HepG2 (cell line): ENCODE results near the gene B4GALT2. TPM values are rescaled to one million over a fixed set of nuclear protein-coding genes. Genes with fewer than 3 reads are reported as not detected.

ENCODE experiments used
- DR1 ChIP-seq: sonication (generic); formaldehyde crosslinking; IDR thresholded peaks from 2 replicates; pipeline ENCODE4 v1.8.0; 2021; ENCODE audit warnings: mild to moderate bottlenecking, missing genetic modification reagents, inconsistent platforms
- GABPB1 ChIP-seq: IDR thresholded peaks from 2 replicates; pipeline ENCODE4 v1.6.1; 2016; ENCODE audit warnings: mild to moderate bottlenecking, missing genetic modification reagents, moderate library complexity, missing compliant biosample characterization
- KDM3A ChIP-seq: IDR thresholded peaks from 2 replicates; pipeline ENCODE4 v1.6.1; 2018; ENCODE audit warnings: low read depth, missing compliant biosample characterization
- KIAA2018 ChIP-seq: sonication (generic); formaldehyde crosslinking; IDR thresholded peaks from 2 replicates; pipeline ENCODE4 v1.5.0; 2020; ENCODE audit warnings: mild to moderate bottlenecking, missing genetic modification reagents, borderline replicate concordance
- MYNN ChIP-seq: sonication (generic); formaldehyde crosslinking; IDR thresholded peaks from 2 replicates; pipeline ENCODE4 v1.4.0; 2020; ENCODE audit warnings: mild to moderate bottlenecking, low read depth, missing genetic modification reagents
- PAF1 ChIP-seq: IDR thresholded peaks from 2 replicates; pipeline ENCODE4 v1.6.1; 2016; ENCODE audit warnings: missing genetic modification reagents, missing compliant biosample characterization
- PRDM15 ChIP-seq: sonication (generic); formaldehyde crosslinking; IDR thresholded peaks from 2 replicates; pipeline ENCODE4 v1.4.0; 2020; ENCODE audit warnings: missing genetic modification reagents
- RBFOX2 ChIP-seq: fragments of 200-400 bp; formaldehyde crosslinking; IDR thresholded peaks from 2 replicates; pipeline ENCODE4 v1.6.1; 2017; ENCODE audit warnings: low read depth, mild to moderate bottlenecking, low read length
- SPEN ChIP-seq: sonication (generic); formaldehyde crosslinking; IDR thresholded peaks from 2 replicates; pipeline ENCODE4 v1.5.1; 2020; ENCODE audit warnings: low read depth, mild to moderate bottlenecking, missing genetic modification reagents
- TOE1 ChIP-seq: sonication (generic); formaldehyde crosslinking; IDR thresholded peaks from 2 replicates; pipeline ENCODE4 v1.4.0; 2020; ENCODE audit warnings: mild to moderate bottlenecking, missing genetic modification reagents
- ZMYM2 ChIP-seq: sonication (generic); formaldehyde crosslinking; IDR thresholded peaks from 2 replicates; pipeline ENCODE4 v1.8.0; 2022; ENCODE audit warnings: mild to moderate bottlenecking, missing genetic modification reagents
- ZNF230 ChIP-seq: sonication (generic); formaldehyde crosslinking; IDR thresholded peaks from 2 replicates; pipeline ENCODE4 v1.4.0; 2020; ENCODE audit warnings: mild to moderate bottlenecking, missing genetic modification reagents
- ZNF616 ChIP-seq: sonication (generic); formaldehyde crosslinking; IDR thresholded peaks from 2 replicates; pipeline ENCODE4 v1.5.0; 2020; ENCODE audit warnings: low read depth, mild to moderate bottlenecking, missing genetic modification reagents
- polyA plus RNA-seq, 8 experiments: library from polyadenylated mRNA; depleted of rRNA in 3 of 8; stranded (reverse) in 7 of 8; unstranded in 1 of 8; fragments of >200 nt; fragmentation: Illumina TruSeq in 4 of 8; extraction: Trizol in 4 of 8; gene quantifications; 2 replicates each; pipeline versions ENCODE4 v1.2.1 to v1.2.3, GENCODE V29; 2011 to 2016; ENCODE audit warnings: low read depth in 4 of 8, missing spikeins in 1 of 8, mixed read lengths in 1 of 8; ENCODE audit not compliant: insufficient read depth in 1 of 8
- total RNA-seq, 5 experiments: library from RNA; depleted of rRNA; stranded (reverse); fragments of >200 nt; fragmentation: Illumina TruSeq; extraction: Trizol; gene quantifications; 2 replicates each; pipeline ENCODE4 v1.2.3, GENCODE V29; 2016; ENCODE audit warnings: low read depth in 1 of 5
- TF ChIP-seq, protein P1 (sequence below): sonication (generic); formaldehyde crosslinking; IDR thresholded peaks from 2 replicates; pipeline ENCODE4 v1.4.0; 2020; ENCODE audit warnings: low read depth, missing genetic modification reagents

Gene B4GALT2
- total and polyA plus RNA-seq, 2 of the 13 experiments (the other 11 are each of a cell fraction or from before 2014, with no cell fraction given) = 41.9 to 78.0 TPM

GRCh38 chr1:43975249-43975961 is 3.6 kb upstream of the B4GALT2 start (continued):
- TF ChIP-seq KIAA2018 (no peak), ZMYM2 (no peak), PAF1 (CRISPR knock-in tag) (no peak), PRDM15 (CRISPR knock-in tag) (peak; percentile 90), ZNF616 (CRISPR knock-in tag) (no peak), RBFOX2 (no peak), MYNN (CRISPR knock-in tag) (no peak), ZNF230 (CRISPR knock-in tag) (no peak), GABPB1 (CRISPR knock-in tag) (no peak), KDM3A (CRISPR knock-in tag) (no peak), SPEN (no peak), TOE1 (CRISPR knock-in tag) (no peak), DR1 (CRISPR knock-in tag) (peak; percentile 56; the same call in 1 of the 2 replicates)
- TF ChIP-seq, protein P1, sequence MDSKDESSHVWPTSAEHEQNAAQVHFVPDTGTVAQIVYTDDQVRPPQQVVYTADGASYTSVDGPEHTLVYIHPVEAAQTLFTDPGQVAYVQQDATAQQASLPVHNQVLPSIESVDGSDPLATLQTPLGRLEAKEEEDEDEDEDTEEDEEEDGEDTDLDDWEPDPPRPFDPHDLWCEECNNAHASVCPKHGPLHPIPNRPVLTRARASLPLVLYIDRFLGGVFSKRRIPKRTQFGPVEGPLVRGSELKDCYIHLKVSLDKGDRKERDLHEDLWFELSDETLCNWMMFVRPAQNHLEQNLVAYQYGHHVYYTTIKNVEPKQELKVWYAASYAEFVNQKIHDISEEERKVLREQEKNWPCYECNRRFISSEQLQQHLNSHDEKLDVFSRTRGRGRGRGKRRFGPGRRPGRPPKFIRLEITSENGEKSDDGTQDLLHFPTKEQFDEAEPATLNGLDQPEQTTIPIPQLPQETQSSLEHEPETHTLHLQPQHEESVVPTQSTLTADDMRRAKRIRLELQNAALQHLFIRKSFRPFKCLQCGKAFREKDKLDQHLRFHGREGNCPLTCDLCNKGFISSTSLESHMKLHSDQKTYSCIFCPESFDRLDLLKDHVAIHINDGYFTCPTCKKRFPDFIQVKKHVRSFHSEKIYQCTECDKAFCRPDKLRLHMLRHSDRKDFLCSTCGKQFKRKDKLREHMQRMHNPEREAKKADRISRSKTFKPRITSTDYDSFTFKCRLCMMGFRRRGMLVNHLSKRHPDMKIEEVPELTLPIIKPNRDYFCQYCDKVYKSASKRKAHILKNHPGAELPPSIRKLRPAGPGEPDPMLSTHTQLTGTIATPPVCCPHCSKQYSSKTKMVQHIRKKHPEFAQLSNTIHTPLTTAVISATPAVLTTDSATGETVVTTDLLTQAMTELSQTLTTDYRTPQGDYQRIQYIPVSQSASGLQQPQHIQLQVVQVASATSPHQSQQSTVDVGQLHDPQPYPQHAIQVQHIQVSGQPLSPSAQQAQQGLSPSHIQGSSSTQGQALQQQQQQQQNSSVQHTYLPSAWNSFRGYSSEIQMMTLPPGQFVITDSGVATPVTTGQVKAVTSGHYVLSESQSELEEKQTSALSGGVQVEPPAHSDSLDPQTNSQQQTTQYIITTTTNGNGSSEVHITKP (CRISPR knock-in tag) = no peak
